Calu3 (cell line): Measurements from ENCODE around the gene GOLGA7B. TPM values are rescaled to one million over a fixed set of nuclear protein-coding genes. Genes with fewer than 3 reads are reported as not detected.

ENCODE experiments used
- BruUV-seq: library from RNA; stranded (reverse); fragments of 400-500 nt; replicated peaks from 2 replicates; lab custom pipeline; 2021; lab: Mats Ljungman, UMichigan
- CTCF ChIA-PET: fragments of 300-600 bp; sonication (Branson Sonifier 250); formaldehyde crosslinking; loops from one replicate; lab custom pipeline; 2022; ENCODE audit warnings: antibody characterized with exemption; lab: Charles Lee
- DNase-seq: peaks from one replicate; pipeline ENCODE4 v3.0.0; 2022
- H3K27ac Mint-ChIP-seq: one replicate; pipeline ENCODE4 v1.8.0; 2022; ENCODE audit warnings: mixed read lengths; ENCODE audit not compliant: unreplicated experiment
- H3K27me3 Mint-ChIP-seq: one replicate; pipeline ENCODE4 v1.8.0; 2022; ENCODE audit warnings: mixed read lengths; ENCODE audit not compliant: unreplicated experiment
- H3K36me3 Mint-ChIP-seq: one replicate; pipeline ENCODE4 v1.8.0; 2022; ENCODE audit warnings: mild to moderate bottlenecking, moderate library complexity, mixed read lengths; ENCODE audit not compliant: insufficient read depth, unreplicated experiment
- H3K4me1 Mint-ChIP-seq: one replicate; pipeline ENCODE4 v1.8.0; 2022; ENCODE audit warnings: mild to moderate bottlenecking, low read depth, mixed read lengths; ENCODE audit not compliant: unreplicated experiment
- H3K4me3 Mint-ChIP-seq: one replicate; pipeline ENCODE4 v1.8.0; 2022; ENCODE audit warnings: mild to moderate bottlenecking, low read depth, moderate library complexity, mixed read lengths; ENCODE audit not compliant: unreplicated experiment
- H3K9me3 Mint-ChIP-seq: one replicate; pipeline ENCODE4 v1.8.0; 2022; ENCODE audit warnings: low read depth, mixed read lengths; ENCODE audit not compliant: unreplicated experiment
- intact Hi-C: fragments of 100-400 bp; cut with micrococcal nuclease; formaldehyde crosslinking; loops from one replicate; pipeline ENCODE4 v1.10.0; 2022; ENCODE audit not compliant: unreplicated experiment
- total RNA-seq: library from RNA; stranded (reverse); gene quantifications from 2 replicates; pipeline ENCODE4 v1.2.3, GENCODE V29; 2022
- TF ChIP-seq, protein P1 (sequence below): fragments of 200-600 bp; IDR thresholded peaks from one replicate; pipeline ENCODE4 v1.8.0; 2022; ENCODE audit warnings: antibody characterized with exemption; ENCODE audit not compliant: unreplicated experiment

The GOLGA7B gene
- total RNA-seq, 1 experiment from 2014 or later = 1.0 TPM

DNA sequence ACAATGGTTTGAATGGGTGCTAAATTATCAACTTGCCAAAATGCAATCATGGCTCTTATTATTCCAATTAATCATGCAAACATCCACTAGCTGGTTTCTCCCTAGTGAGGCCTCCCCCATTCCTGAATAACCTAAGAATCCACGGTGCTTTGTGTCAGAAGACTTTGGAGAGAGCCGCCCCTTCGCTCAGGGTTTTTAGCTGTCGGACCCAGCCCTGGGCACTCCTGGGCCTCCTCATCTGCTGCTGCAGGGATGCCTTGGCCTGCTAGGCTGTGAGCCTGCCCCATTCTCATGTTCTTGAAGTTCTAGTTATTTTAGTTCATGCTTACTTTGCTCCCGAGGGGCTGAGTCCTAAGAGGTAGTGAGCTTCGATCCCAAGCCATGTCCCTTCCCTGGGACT is 43.7 kb upstream of the GOLGA7B start:
- CTCF ChIA-PET = no interaction called here
- Mint-ChIP-seq H3K27me3 (peaks cover 24% of the 10 kb centered on the region), H3K9me3 (no peaks in the 10 kb centered on the region), H3K36me3 (no peaks in the 10 kb centered on the region), H3K27ac (no peak overlapping the region), H3K4me3 (no peak overlapping the region), H3K4me1 (peaks cover 7% of the 10 kb centered on the region)
- DNase-seq = no peak
- intact Hi-C loops = no loop called here
- no TSS peak for BruUV-seq
- TF ChIP-seq, protein P1, sequence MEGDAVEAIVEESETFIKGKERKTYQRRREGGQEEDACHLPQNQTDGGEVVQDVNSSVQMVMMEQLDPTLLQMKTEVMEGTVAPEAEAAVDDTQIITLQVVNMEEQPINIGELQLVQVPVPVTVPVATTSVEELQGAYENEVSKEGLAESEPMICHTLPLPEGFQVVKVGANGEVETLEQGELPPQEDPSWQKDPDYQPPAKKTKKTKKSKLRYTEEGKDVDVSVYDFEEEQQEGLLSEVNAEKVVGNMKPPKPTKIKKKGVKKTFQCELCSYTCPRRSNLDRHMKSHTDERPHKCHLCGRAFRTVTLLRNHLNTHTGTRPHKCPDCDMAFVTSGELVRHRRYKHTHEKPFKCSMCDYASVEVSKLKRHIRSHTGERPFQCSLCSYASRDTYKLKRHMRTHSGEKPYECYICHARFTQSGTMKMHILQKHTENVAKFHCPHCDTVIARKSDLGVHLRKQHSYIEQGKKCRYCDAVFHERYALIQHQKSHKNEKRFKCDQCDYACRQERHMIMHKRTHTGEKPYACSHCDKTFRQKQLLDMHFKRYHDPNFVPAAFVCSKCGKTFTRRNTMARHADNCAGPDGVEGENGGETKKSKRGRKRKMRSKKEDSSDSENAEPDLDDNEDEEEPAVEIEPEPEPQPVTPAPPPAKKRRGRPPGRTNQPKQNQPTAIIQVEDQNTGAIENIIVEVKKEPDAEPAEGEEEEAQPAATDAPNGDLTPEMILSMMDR = no peak

DNA sequence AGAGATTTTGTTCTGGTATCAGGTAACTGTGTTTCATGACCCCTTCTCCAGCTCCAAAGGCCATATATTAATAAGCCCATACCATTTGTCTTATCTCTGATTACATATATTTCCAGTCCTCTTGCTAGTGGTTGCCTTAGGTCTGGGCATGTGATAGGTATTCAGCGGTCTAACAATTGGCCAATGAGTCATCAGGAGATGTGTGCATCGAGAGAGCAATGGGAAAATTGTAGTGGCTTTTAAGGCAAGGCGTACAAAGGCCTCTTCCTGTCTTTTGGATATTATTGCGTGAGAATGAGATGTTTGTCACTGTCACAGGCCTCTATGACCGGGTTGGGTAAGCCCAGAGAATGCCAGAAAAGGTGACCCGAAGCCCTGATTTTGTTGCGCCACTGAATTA is 39.2 kb upstream of the GOLGA7B start:
- Mint-ChIP-seq H3K4me3 (no peak overlapping the region), H3K9me3 (no peaks in the 10 kb centered on the region), H3K27ac (no peak overlapping the region), H3K27me3 (peaks cover 8% of the 10 kb centered on the region), H3K36me3 (no peaks in the 10 kb centered on the region), H3K4me1 (no peaks in the 10 kb centered on the region)
- no TSS peak for BruUV-seq
- CTCF ChIA-PET = interaction anchor here (0.6 kb wide), 1 partner anchor 17 kb away, joined by 4 read pairs; no protein-coding TSS in a partner anchor
- TF ChIP-seq, protein P1 = no peak
- intact Hi-C loops = no loop called here
- DNase-seq = no peak

DNA sequence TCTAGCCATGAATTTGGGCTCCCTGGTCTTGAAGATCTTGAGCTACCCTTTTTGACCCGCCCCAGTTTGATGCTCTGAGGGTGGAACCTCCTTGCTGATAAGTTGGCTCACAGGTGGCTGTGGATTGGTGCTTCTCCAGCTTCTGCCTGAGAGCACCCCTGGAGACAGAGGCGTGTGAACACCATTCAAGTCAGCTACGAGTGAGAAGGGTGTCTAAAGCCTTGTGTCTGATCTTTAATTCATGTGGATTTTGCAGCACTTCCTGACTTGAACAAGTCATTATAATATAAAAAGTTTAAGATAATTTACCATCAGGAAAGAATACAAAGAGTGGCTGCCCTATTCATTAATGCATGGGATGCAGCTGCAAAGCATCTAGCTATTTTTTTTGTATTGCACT is 37.7 kb upstream of the GOLGA7B start:
- intact Hi-C loops = no loop called here
- no peak overlapping the region for H3K4me3 Mint-ChIP-seq
- DNase-seq = no peak
- no TSS peak for BruUV-seq
- TF ChIP-seq, protein P1 = no peak
- H3K36me3 Mint-ChIP-seq = no peaks in the 10 kb centered on the region
- H3K27me3 Mint-ChIP-seq = peaks cover 8% of the 10 kb centered on the region
- CTCF ChIA-PET = interaction anchor here (0.6 kb wide), 1 partner anchor 21 kb away, joined by 4 read pairs; no protein-coding TSS in a partner anchor
- no peaks in the 10 kb centered on the region for H3K9me3 Mint-ChIP-seq
- no peaks in the 10 kb centered on the region for H3K4me1 Mint-ChIP-seq
- H3K27ac Mint-ChIP-seq = no peak overlapping the region

DNA sequence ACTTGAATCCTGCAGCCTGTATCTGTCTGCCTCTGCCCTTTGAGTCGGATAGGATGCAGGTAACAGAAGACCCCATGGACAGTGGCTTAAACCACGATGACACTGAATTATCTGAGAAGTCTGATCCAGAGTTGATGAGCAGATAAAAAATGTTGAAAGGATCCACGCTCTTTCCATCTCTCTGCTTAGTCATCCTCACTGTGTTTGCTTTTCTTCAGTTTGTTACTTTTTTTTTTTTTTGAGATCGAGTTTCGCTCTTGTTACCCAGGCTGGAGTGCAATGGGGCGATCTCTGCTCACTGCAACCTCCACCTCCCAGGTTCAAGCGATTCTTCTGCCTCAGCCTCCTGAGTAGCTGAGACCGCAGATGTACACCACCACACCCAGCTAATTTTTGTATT is 36.9 kb upstream of the GOLGA7B start:
- intact Hi-C loops = no loop called here
- TF ChIP-seq, protein P1 = no peak
- H3K27ac Mint-ChIP-seq = no peak overlapping the region
- H3K4me3 Mint-ChIP-seq = no peak overlapping the region
- BruUV-seq = no TSS peak
- no peaks in the 10 kb centered on the region for H3K9me3 Mint-ChIP-seq
- H3K4me1 Mint-ChIP-seq = no peaks in the 10 kb centered on the region
- CTCF ChIA-PET = no interaction called here
- H3K36me3 Mint-ChIP-seq = no peaks in the 10 kb centered on the region
- H3K27me3 Mint-ChIP-seq = peaks cover 8% of the 10 kb centered on the region
- DNase-seq = no peak
